ENCODE measurements around the gene PRR36.

PRR36 gene

GRCh38 chr19:7830272-7830771, 43.9 kb downstream of the PRR36 start:
- no peak for FAIRE-seq
- DNase-seq (ENCODE audit: extremely low spot score, insufficient read length, low read depth) = no peak

GRCh38 chr19:7829561-7830271, 44.5 kb downstream of the PRR36 start, which contains the start of gene EVI5L:
EVI5L (plus strand) TSS chr19:7830218; CDS start chr19:7846543, 16,325 bp downstream.
- peak; percentile 100 for FAIRE-seq
- peak; percentile 99 for DNase-seq (ENCODE audit: extremely low spot score, insufficient read length, low read depth)

GRCh38 chr19:7829166-7829520, 45.0 kb downstream of the PRR36 start:
- FAIRE-seq = no peak
- DNase-seq (ENCODE audit: extremely low spot score, insufficient read length, low read depth) = no peak

- FAIRE-seq = no peak
- no peak for DNase-seq (ENCODE audit: extremely low spot score, insufficient read length, low read depth)
Measured at GRCh38 chr19:7823686-7824301, 50.4 kb downstream of the PRR36 start.

- FAIRE-seq (no peak), DNase-seq (ENCODE audit: extremely low spot score, insufficient read length, low read depth) (no peak)
Measured at GRCh38 chr19:7822910-7823515, 51.2 kb downstream of the PRR36 start.

- no peak for DNase-seq (ENCODE audit: extremely low spot score, insufficient read length, low read depth)
- no peak for FAIRE-seq
Measured at GRCh38 chr19:7820588-7820987, 53.6 kb downstream of the PRR36 start.

- FAIRE-seq (peak; percentile 84), DNase-seq (ENCODE audit: extremely low spot score, insufficient read length, low read depth) (no peak)
Measured at GRCh38 chr19:7819337-7819736, 54.9 kb downstream of the PRR36 start.

GRCh38 chr19:7818806-7819205, 55.4 kb downstream of the PRR36 start:
- no peak for FAIRE-seq

More at GRCh38 chr19:7818806-7819205, 55.4 kb downstream of the PRR36 start:
- DNase-seq (ENCODE audit: extremely low spot score, insufficient read length, low read depth) = no peak

All from GM18507 (cell line).